ENCODE data around the gene DUSP12.
A peak's percentile ranks its signal among the peaks of the same experiment; 100 is the strongest.
"Not testable (repeated sequence)": the region's sequence is repeated elsewhere in the genome, so short reads cannot be mapped to it uniquely, and the experiment has no call there.

Gene DUSP12, protein sequence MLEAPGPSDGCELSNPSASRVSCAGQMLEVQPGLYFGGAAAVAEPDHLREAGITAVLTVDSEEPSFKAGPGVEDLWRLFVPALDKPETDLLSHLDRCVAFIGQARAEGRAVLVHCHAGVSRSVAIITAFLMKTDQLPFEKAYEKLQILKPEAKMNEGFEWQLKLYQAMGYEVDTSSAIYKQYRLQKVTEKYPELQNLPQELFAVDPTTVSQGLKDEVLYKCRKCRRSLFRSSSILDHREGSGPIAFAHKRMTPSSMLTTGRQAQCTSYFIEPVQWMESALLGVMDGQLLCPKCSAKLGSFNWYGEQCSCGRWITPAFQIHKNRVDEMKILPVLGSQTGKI

GRCh38 chr1:161749509-161750407 lies at the start of gene DUSP12:
TSS of gene DUSP12 (plus strand) at chr1:161749786. CDS start at chr1:161749802, 16 bp downstream.
- peak; percentile 88 for DNase-seq (ENCODE audit: low read depth)

GRCh38 chr1:161702250-161702649 lies 47.3 kb upstream of the DUSP12 start:
- DNase-seq (ENCODE audit: low read depth): no peak

DNA sequence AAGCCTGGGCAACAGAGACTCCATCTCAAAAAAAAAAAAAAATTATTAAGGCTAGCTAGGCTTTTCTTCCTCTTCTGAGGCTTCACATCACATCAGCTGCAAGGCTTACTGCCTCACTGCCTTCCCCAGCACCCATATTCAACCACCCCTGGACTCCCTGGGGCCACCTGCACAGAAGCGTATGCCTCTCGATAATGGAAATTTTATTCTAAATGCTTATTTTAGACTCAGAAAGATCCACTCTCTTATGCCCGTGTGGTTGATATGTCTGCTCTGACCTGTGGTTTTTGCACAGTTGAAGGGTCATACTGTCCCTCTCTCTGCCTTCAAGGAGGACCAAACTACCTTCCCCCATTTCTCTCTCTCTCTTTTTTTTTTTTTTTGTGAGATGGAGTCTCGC lies 44.0 kb upstream of the DUSP12 start:
- no peak for DNase-seq (ENCODE audit: low read depth)

DNA sequence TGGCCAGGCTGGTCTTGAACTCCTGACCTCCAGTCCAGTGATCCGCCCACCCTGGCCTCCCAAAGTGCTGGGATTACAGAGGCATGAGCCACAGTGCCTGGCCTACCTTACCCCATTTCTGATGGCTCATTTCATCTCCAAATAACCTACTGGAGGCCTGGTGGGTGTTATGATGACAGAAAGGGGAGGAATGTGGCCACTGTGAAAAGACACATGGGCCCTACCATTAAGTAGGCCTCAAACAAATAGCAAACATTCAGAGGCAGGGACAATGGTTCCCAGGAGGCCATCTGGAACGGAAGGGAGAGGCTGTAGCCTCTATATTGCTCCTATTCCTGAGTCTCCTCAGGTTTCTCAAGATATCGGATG lies 43.5 kb upstream of the DUSP12 start:
- no peak for DNase-seq (ENCODE audit: low read depth)

GRCh38 chr1:161706482-161707347 lies 42.9 kb upstream of the DUSP12 start, which contains the start of gene FCRLA:
TSS of gene FCRLA (plus strand) at chr1:161707229. CDS start at chr1:161707265, 36 bp downstream.
- peak; percentile 89 for DNase-seq (ENCODE audit: low read depth)

DNA sequence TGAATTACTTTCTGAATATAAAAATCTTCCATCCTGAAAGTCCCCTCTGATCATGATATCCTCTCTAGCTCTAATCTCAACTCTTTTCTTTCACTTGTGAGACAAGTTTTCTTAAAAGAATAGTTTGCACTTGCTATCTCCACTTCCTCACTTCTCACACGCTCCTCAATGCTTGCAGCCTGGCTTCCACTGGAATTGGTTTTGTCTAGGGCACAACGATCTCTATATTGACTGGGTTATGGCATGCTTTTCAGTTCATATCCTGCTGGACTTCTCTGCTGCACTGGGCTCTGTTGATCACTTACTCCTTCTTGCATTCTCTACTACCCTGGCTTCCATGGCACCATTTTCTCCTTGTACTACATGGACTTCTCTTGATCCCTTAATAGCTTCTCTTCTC lies 42.1 kb upstream of the DUSP12 start:
- no peak for DNase-seq (ENCODE audit: low read depth)

DNA sequence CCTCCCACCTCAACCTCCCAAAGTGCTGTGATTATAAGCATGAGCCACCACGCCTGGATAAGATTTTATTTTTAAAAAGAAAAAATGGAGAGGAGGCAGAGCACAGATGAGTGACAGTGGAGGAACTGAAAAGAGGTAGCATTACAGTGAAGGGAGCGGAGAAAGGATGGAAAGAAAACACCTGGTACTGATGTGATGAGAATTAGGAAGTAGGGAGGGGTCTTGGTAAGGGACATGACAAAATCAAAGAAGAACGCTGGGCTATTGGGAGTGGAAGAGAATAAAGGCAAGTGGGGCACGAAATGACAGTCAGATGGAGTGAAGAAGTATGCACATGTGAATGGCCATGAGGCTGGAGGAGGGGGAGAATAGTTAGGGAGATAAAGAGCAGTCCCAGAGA lies 40.2 kb upstream of the DUSP12 start:
- DNase-seq (ENCODE audit: low read depth): no peak

GRCh38 chr1:161710560-161710959 lies 39.0 kb upstream of the DUSP12 start:
- no peak for DNase-seq (ENCODE audit: low read depth)

- no peak for DNase-seq (ENCODE audit: low read depth)
Measured at GRCh38 chr1:161718559-161719324, 30.8 kb upstream of the DUSP12 start.

- DNase-seq (ENCODE audit: low read depth): no peak
Measured at GRCh38 chr1:161719325-161719611, 30.3 kb upstream of the DUSP12 start.

GRCh38 chr1:161720422-161720821 lies 29.2 kb upstream of the DUSP12 start:
- DNase-seq (ENCODE audit: low read depth): no peak

- no peak for DNase-seq (ENCODE audit: low read depth)
Measured at GRCh38 chr1:161720956-161721737, 28.4 kb upstream of the DUSP12 start, which contains the start of gene FCRLB. TSS of gene FCRLB (plus strand) at chr1:161721544. CDS start at chr1:161722673, 1,129 bp downstream.

DNA sequence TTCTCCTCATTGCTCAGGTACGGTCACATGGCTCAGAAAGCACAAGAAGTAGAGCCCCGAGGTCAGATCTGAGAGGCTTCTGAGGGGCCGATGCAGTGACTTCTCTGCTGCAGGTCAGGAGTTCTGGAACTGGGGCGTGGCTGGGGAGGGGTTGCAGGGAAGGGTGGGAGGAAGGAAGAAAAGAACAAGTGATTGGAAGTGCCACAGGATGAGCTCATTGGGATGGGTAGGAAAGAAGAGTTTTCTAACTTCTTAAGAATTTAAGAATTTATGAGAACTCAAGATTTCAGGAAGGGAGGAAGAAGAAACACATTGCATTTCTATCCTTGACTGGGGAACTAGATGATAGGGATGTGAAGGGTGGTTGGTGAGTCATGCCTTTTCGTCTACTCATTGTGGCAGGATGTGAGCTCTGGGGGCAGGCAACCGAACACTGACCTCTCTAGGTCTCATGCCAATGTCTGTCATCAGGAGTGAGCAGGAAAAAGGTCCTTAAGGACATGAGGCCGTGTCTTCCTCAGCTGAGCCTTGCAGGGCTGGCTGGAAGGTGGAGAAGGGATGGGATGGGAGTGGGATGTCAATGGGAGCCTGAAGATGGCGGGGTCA lies 27.7 kb upstream of the DUSP12 start:
- peak; percentile 70 for DNase-seq (ENCODE audit: low read depth)

DNA sequence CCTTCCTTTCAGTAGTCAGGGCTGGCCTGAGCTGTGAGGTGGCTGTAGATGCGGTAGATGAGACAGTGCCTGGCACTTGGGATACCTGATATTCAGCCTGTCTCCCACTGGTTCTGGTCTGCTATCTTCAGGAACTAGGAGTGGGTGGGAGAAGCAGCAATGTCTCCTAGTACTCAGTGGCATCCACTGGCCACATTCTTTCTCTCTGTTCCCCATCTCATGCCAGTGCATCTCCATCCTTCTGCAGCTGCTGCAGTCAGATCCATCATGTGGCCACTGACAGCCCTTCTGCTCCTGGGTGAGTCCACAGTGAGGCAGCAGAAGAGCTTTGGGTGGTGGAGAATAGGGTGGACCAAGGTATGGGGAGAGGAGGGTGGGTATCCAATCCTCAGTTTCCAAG lies 27.2 kb upstream of the DUSP12 start:
- no peak for DNase-seq (ENCODE audit: low read depth)

GRCh38 chr1:161723459-161724141 lies 26.0 kb upstream of the DUSP12 start:
- no peak for DNase-seq (ENCODE audit: low read depth)

GRCh38 chr1:161725258-161725907 lies 24.2 kb upstream of the DUSP12 start:
- not testable (repeated sequence) for DNase-seq (ENCODE audit: low read depth)

DNA sequence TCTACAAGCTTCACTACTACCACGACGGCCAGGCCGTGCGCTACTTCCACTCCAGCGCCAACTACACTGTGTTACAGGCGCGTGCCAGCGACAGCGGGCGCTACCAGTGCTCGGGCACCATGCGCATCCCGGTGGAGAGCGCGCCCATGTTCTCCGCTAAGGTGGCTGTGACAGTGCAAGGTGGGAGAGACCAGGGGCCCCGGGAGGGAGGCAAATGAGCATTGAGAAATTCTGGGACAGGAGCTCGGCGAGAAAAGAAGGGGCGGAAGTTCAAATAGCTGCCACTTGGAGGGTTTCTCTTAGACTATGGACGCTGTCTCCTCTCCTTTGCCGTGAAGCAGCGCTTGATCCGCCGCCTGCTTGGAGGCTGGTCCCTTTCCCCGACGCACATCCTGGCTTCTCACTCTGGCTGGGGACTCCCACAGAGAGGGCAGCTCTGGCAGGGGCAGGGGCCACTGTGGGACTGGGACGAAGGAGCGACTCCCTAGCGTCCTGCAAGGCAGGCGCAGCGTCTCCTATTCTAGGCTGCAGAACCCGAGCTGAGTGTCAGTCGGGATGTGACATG lies 23.6 kb upstream of the DUSP12 start:
- DNase-seq (ENCODE audit: low read depth): no peak

DNA sequence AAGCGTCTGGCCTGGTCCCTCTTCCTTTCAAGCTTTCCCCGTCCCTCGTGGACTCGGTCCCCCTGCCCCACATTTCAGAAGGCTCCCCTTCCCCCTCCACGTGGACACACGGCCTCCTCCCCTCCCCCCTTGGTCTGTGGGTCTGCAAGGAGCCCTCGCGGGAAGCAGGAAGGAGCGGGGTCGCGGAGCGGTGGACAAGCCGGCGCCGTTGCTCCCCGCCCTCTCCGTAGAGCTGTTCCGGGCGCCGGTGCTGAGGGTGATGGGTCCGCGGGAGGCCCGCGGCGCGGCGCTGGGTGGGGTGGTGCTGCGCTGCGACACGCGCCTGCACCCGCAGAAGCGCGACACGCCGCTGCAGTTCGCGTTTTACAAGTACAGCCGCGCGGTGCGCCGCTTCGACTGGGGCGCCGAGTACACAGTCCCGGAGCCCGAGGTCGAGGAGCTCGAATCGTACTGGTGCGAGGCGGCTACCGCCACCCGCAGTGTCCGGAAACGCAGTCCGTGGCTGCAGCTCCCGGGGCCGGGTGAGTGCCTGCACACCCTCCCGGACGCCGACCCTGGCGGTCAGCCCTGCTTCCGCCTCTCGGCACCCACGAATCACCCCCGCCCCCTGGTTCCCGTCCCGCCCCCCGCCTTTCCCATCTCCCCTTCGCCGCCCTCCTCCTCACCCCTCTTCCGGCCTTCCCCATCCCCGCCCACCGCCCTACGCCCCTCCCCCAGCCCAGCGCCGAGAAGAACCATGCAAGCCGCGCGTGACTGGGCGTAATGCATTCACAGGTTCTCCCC lies 22.9 kb upstream of the DUSP12 start:
- no peak for DNase-seq (ENCODE audit: low read depth)

Data from non-pigmented ciliary epithelial cell (primary cell).